Vagina (tissue), 2 donors: ENCODE measurements around the gene POLR3E.

Experiments
- CTCF ChIP-seq, 3 experiments: fragments of 450-650 bp in 2 of 3; fragments of 200-600 bp in 1 of 3; sonication (generic) in 1 of 3; IDR thresholded peaks; one replicate each; pipeline ENCODE4 v1.5.1; 2017 to 2019; ENCODE audit warnings: antibody characterized with exemption in 3 of 3, mild to moderate bottlenecking in 2 of 3, moderate library complexity in 2 of 3
- POLR2A ChIP-seq, 2 donors: fragments of 450-650 bp; IDR thresholded peaks; one replicate each; pipeline ENCODE4 v1.6.1; 2017; ENCODE audit warnings: antibody characterized with exemption in 2 of 2, mild to moderate bottlenecking in 2 of 2, moderate library complexity in 2 of 2

GRCh38 chr16:22266546-22266945 is 30.7 kb upstream of the POLR3E start:
- no peak for TF ChIP-seq CTCF (IDR thresholded peaks at IDR 0.05)
- no peak for TF ChIP-seq POLR2A (IDR thresholded peaks at IDR 0.05)
